Esophagus squamous epithelium (tissue), 5 donors: ENCODE data around the gene CUEDC1. TPM values are rescaled to one million over a fixed set of nuclear protein-coding genes. Genes with fewer than 3 reads are reported as not detected.

Source experiments
- DNase-seq: peaks from one replicate; lab custom pipeline; 2025; lab: John Stamatoyannopoulos, UW
- H3K27ac ChIP-seq, 4 donors: fragments of 200-600 bp; sonication (generic); one replicate each; pipeline ENCODE4 v1.5.1; 2016 to 2019; ENCODE audit warnings: mild to moderate bottlenecking in 1 of 4
- H3K27me3 ChIP-seq, 4 donors: fragments of 200-600 bp; sonication (generic); 1 replicate in 3 of 4; 2 replicates in 1 of 4; pipeline versions ENCODE4 v1.5.1 to v1.6.0; 2017 to 2021; ENCODE audit warnings: antibody characterized with exemption in 1 of 4
- H3K36me3 ChIP-seq, 3 donors: fragments of 200-600 bp; sonication (generic); one replicate each; pipeline ENCODE4 v1.5.1; 2016 to 2019
- H3K4me1 ChIP-seq, 3 donors: fragments of 200-600 bp; sonication (generic); one replicate each; pipeline ENCODE4 v1.5.1; 2017 to 2019
- H3K4me3 ChIP-seq, 4 donors: fragments of 200-600 bp; sonication (generic); 1 replicate in 3 of 4; 2 replicates in 1 of 4; pipeline ENCODE4 v1.5.1; 2016 to 2019; ENCODE audit warnings: mild to moderate bottlenecking in 2 of 4, moderate library complexity in 1 of 4
- H3K9me3 ChIP-seq, 3 donors: fragments of 200-600 bp; sonication (generic); one replicate each; pipeline ENCODE4 v1.5.1; 2016 to 2019
- POLR2A ChIP-seq, 4 donors: fragments of 450-650 bp; IDR thresholded peaks; one replicate each; pipeline ENCODE4 v1.6.1; 2017; ENCODE audit warnings: antibody characterized with exemption in 4 of 4, mild to moderate bottlenecking in 4 of 4, moderate library complexity in 3 of 4
- WGBS, 2 donors: methylation state at CpG; one replicate each; pipeline ENCODE4 v1.1.5; 2018; 5-methylcytosine and 5-hydroxymethylcytosine counted together
- intact Hi-C: fragments of 100-400 bp; cut with DNase I; formaldehyde crosslinking; loops from one replicate; pipeline ENCODE4 v1.15.0; 2022
- total RNA-seq, 4 donors: library from RNA; depleted of rRNA; stranded (reverse); fragments of >200 nt; gene quantifications; one replicate each; pipeline ENCODE4 v1.1.0, GENCODE V29; 2016
- TF ChIP-seq, protein P1 (sequence below), 6 experiments: fragments of 450-650 bp in 4 of 6; fragments of 200-600 bp in 2 of 6; sonication (generic) in 2 of 6; IDR thresholded peaks; one replicate each; pipeline ENCODE4 v1.5.1; 2016 to 2019; ENCODE audit warnings: antibody characterized with exemption in 6 of 6, mild to moderate bottlenecking in 4 of 6, moderate library complexity in 4 of 6
- donor health status: DM: yes; HTN: yes; CAD: no.

CUEDC1 gene
- total RNA-seq, 4 donors from 2014 or later = 7.4 to 27.3 (median 18.4) TPM

DNA sequence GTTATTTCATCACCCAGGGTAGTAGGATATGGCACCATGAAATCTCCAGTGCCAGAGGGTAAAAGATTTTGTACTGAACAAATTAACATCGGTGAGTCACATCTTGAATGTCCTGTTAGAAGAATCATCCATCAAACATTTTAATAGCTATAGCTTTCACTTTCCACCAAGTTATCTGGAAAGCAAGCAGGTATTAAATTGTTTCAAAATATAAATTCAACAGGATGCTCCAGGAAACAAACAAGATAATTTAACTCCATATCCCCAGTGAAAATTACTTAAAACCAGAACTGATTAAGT is 30.4 kb upstream of the CUEDC1 start:
- TF ChIP-seq, protein P1, sequence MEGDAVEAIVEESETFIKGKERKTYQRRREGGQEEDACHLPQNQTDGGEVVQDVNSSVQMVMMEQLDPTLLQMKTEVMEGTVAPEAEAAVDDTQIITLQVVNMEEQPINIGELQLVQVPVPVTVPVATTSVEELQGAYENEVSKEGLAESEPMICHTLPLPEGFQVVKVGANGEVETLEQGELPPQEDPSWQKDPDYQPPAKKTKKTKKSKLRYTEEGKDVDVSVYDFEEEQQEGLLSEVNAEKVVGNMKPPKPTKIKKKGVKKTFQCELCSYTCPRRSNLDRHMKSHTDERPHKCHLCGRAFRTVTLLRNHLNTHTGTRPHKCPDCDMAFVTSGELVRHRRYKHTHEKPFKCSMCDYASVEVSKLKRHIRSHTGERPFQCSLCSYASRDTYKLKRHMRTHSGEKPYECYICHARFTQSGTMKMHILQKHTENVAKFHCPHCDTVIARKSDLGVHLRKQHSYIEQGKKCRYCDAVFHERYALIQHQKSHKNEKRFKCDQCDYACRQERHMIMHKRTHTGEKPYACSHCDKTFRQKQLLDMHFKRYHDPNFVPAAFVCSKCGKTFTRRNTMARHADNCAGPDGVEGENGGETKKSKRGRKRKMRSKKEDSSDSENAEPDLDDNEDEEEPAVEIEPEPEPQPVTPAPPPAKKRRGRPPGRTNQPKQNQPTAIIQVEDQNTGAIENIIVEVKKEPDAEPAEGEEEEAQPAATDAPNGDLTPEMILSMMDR (IDR thresholded peaks at IDR 0.05) = no peak
- no peak for TF ChIP-seq POLR2A (IDR thresholded peaks at IDR 0.05)
- intact Hi-C loops = loop anchor here (10.0 kb wide), 1 partner anchor 91 kb away; no protein-coding TSS in a partner anchor

DNA sequence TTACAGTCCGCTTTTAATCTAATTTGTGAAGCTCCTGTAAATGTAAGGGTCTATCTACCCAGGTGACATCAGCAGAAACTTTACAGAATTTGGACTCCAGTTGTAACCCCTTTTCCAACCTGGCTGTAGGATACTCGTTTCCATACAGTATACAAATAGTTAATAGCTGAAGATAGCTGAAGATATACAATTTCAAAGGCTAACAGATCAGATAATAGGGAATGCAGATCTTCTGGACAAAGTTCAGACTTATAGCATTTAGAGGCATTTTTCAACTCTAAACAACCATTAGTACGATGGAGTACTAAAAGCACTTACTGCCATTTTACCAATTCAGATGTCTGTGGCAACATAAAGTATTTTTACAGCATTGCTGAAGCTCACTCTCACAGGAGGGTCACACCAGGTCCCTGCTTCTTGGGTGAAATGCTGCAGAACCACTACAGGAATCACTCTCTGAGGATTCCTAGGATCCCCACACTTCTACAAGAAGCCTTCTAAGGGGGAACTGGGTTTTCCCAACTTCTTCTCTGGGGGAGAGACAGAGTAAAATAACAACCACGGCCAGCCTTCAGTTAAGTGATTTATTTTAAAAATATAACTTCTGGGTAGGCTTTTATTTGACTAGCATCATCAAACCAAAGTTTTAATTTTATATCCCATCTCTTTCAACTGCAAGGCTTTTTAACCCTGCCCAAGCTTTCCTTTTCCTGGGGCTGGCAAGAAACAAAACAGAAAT is 29.9 kb upstream of the CUEDC1 start:
- intact Hi-C loops = loop anchor here (10.0 kb wide), 1 partner anchor 90 kb away; no protein-coding TSS in a partner anchor
- H3K9me3 ChIP-seq = no peaks in the 10 kb centered on the region
- peak overlapping the region; percentile 32 to 98 (median 68) for H3K27ac ChIP-seq
- no peak for DNase-seq
- H3K36me3 ChIP-seq = peaks cover 0 to 44% (median 13%) of the 10 kb centered on the region in 3 donors
- H3K27me3 ChIP-seq = no peaks in the 10 kb centered on the region
- TF ChIP-seq POLR2A (IDR thresholded peaks at IDR 0.05) = no peak
- TF ChIP-seq, protein P1 (IDR thresholded peaks at IDR 0.05) = no peak
- H3K4me3 ChIP-seq = peak overlapping the region in 3 of 4 donors; percentile 9 to 97 (median 12)
- WGBS, 2 donors = 38 to 52% methylated on average over 4 of the region's 4 CpGs
- peaks cover 6 to 84% (median 48%) of the 10 kb centered on the region in 3 donors for H3K4me1 ChIP-seq

More for the DNA sequence above, 30.4 kb upstream of the CUEDC1 start:
- peaks cover 0 to 39% (median 11%) of the 10 kb centered on the region in 3 donors for H3K36me3 ChIP-seq
- WGBS, 2 donors = 5 to 32% methylated on average over 1 of the region's 1 CpG
- peaks cover 6 to 79% (median 48%) of the 10 kb centered on the region in 3 donors for H3K4me1 ChIP-seq
- no peaks in the 10 kb centered on the region for H3K9me3 ChIP-seq
- H3K4me3 ChIP-seq = peak overlapping the region in 3 of 4 donors; percentile 9 to 97 (median 12)
- no peaks in the 10 kb centered on the region for H3K27me3 ChIP-seq
- H3K27ac ChIP-seq = peak overlapping the region in 3 of 4 donors; percentile 40 to 98 (median 97)
- DNase-seq = no peak

- peak overlapping the region in 1 of 4 donors; percentile 97 for H3K4me3 ChIP-seq
- no peak for DNase-seq
- 40 to 41% methylated on average over 4 of the region's 4 CpGs for WGBS, 2 donors
- no peak for TF ChIP-seq POLR2A (IDR thresholded peaks at IDR 0.05)
- TF ChIP-seq, protein P1 (IDR thresholded peaks at IDR 0.05) = no peak
- peaks cover 0 to 51% (median 16%) of the 10 kb centered on the region in 3 donors for H3K36me3 ChIP-seq
- H3K4me1 ChIP-seq = peaks cover 6 to 84% (median 48%) of the 10 kb centered on the region in 3 donors
- intact Hi-C loops = loop anchor here (10.0 kb wide), 1 partner anchor 90 kb away; no protein-coding TSS in a partner anchor
- H3K27me3 ChIP-seq = no peaks in the 10 kb centered on the region
- H3K9me3 ChIP-seq = no peaks in the 10 kb centered on the region
- H3K27ac ChIP-seq = peak overlapping the region in 3 of 4 donors; percentile 40 to 98 (median 97)
Observed at GRCh38 chr17:57984261-57984890, 29.2 kb upstream of the CUEDC1 start.

DNA sequence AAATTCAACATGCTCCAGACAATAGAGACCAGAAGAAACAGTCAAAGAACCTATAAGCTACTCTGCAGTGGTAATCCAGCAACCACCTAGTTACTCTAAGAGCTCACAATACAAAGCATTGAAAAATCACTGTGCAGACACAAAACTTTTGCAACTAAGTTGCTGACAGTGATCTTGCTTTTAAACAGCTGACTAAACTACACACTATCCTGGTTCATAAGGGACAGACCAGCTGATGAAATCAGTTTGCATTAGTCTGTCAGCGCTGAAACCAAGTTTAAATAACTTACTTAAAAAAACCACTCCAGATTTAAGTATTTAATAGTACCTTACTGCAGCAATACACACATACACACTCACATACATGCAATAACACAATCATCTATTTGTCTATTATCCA is 28.2 kb upstream of the CUEDC1 start:
- no peak for TF ChIP-seq POLR2A (IDR thresholded peaks at IDR 0.05)
- peaks cover 0 to 60% (median 23%) of the 10 kb centered on the region in 3 donors for H3K36me3 ChIP-seq
- no peak for DNase-seq
- peak overlapping the region in 1 of 4 donors; percentile 97 for H3K4me3 ChIP-seq
- intact Hi-C loops = loop anchor here (10.0 kb wide), 1 partner anchor 89 kb away; no protein-coding TSS in a partner anchor
- no peaks in the 10 kb centered on the region for H3K27me3 ChIP-seq
- no peaks in the 10 kb centered on the region for H3K9me3 ChIP-seq
- H3K4me1 ChIP-seq = peaks cover 6 to 81% (median 42%) of the 10 kb centered on the region in 3 donors
- 56 to 75% methylated on average over 1 of the region's 1 CpG for WGBS, 2 donors
- peak overlapping the region in 2 of 4 donors; percentile 9 to 98 for H3K27ac ChIP-seq

DNA sequence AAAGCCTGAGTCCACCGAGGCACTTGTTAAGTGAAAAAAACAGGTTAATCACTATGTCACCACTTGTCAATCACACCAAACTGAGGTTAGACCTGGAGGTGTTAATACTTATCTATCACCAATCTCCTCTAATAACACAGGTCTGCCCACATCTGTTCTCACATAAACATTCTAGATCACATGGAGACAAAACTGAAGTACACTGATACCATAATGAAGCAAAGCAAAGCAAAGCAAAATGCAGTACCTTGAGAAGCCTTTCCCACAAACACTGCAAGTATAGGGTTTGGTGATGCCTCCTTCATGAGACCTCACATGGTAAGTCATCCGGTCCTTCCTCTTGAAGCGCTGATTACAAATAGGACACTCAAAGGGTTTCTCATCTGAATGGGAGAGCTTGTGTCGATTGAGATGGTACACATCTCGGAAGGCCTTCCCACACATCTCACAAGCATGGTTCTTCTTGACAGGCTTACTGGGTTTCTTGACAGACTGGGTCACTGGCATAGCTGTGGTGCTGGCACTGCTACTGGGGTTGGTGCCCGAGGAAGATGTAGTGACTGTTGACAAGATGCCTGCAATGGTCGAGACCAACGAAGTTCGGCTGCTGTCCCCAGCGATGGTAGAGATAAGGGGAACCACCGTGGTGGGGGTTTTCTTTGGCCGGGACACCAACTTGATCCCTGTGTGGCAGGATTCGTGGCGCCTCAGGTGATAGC is 27.4 kb upstream of the CUEDC1 start:
- Histone ChIP-seq H3K27ac (peak overlapping the region in 3 of 4 donors; percentile 9 to 98 (median 21)), H3K4me1 (peaks cover 6 to 82% (median 42%) of the 10 kb centered on the region in 3 donors), H3K36me3 (peaks cover 5 to 69% (median 30%) of the 10 kb centered on the region in 3 donors), H3K4me3 (peak overlapping the region in 1 of 4 donors; percentile 23), H3K27me3 (no peaks in the 10 kb centered on the region), H3K9me3 (no peaks in the 10 kb centered on the region)
- intact Hi-C loops = loop anchor here (10.0 kb wide), 1 partner anchor 88 kb away; no protein-coding TSS in a partner anchor
- 71 to 83% methylated on average over 8 to 14 of the region's 14 CpGs for WGBS, 2 donors
- TF ChIP-seq, protein P1 (IDR thresholded peaks at IDR 0.05) = no peak
- TF ChIP-seq POLR2A (IDR thresholded peaks at IDR 0.05) = no peak
- DNase-seq = no peak
